GM23248 (cell line): ENCODE results near the gene RCAN1. TPM values are rescaled to one million over a fixed set of nuclear protein-coding genes. Genes with fewer than 3 reads are reported as not detected.

Experiments
- DNase-seq: peaks from one replicate; pipeline ENCODE4 v3.0.0-alpha.2; 2015
- H2AFZ ChIP-seq: fragments of 200-600 bp; sonication (generic); 2 replicates; pipeline ENCODE4 v1.6.1; 2016; ENCODE audit warnings: antibody characterized with exemption
- H3F3A ChIP-seq: fragments of 200-600 bp; sonication (generic); 2 replicates; pipeline ENCODE4 v1.6.1; 2016; ENCODE audit warnings: mild to moderate bottlenecking, antibody characterized with exemption, mixed run types; ENCODE audit not compliant: insufficient read depth
- H3K27ac ChIP-seq: fragments of 200-600 bp; sonication (generic); 2 replicates; pipeline ENCODE4 v1.5.1; 2016; ENCODE audit warnings: mild to moderate bottlenecking
- H3K27me3 ChIP-seq: fragments of 200-600 bp; sonication (generic); replicated peaks from 2 replicates; pipeline ENCODE4 v1.6.1; 2016; ENCODE audit warnings: mild to moderate bottlenecking; ENCODE audit not compliant: insufficient read depth
- H3K36me3 ChIP-seq: fragments of 200-600 bp; sonication (generic); 2 replicates; pipeline ENCODE4 v1.6.1; 2016; ENCODE audit warnings: low read depth, mild to moderate bottlenecking
- H3K4me1 ChIP-seq: fragments of 200-600 bp; sonication (generic); 2 replicates; pipeline ENCODE4 v1.6.1; 2016; ENCODE audit warnings: mild to moderate bottlenecking; ENCODE audit not compliant: insufficient read depth
- H3K4me2 ChIP-seq: fragments of 200-600 bp; sonication (generic); one replicate; pipeline ENCODE4 v1.6.1; 2016; ENCODE audit warnings: mild to moderate bottlenecking; ENCODE audit not compliant: unreplicated experiment
- H3K4me3 ChIP-seq: fragments of 200-600 bp; sonication (generic); 2 replicates; pipeline ENCODE4 v1.5.1; 2016; ENCODE audit warnings: mild to moderate bottlenecking
- H3K79me2 ChIP-seq: fragments of 200-600 bp; sonication (generic); 2 replicates; pipeline ENCODE4 v1.6.1; 2016; ENCODE audit warnings: mild to moderate bottlenecking; ENCODE audit not compliant: insufficient read depth
- H3K9ac ChIP-seq: fragments of 200-600 bp; sonication (generic); 2 replicates; pipeline ENCODE4 v1.6.1; 2016; ENCODE audit warnings: mild to moderate bottlenecking
- H3K9me2 ChIP-seq: fragments of 200-600 bp; sonication (generic); 2 replicates; pipeline ENCODE4 v1.6.1; 2016; ENCODE audit warnings: mixed run types, mild to moderate bottlenecking, moderate library complexity; ENCODE audit not compliant: insufficient read depth
- H3K9me3 ChIP-seq: fragments of 200-600 bp; sonication (generic); one replicate; pipeline ENCODE4 v1.6.1; 2017; ENCODE audit warnings: low read depth
- H4K20me1 ChIP-seq: fragments of 200-600 bp; sonication (generic); 2 replicates; pipeline ENCODE4 v1.6.0; 2016; ENCODE audit not compliant: insufficient read depth
- EZH2 ChIP-seq: fragments of 200-600 bp; sonication (generic); IDR thresholded peaks from 2 replicates; pipeline ENCODE4 v1.6.1; 2018; ENCODE audit warnings: antibody characterized with exemption, mild to moderate bottlenecking; ENCODE audit not compliant: insufficient read depth, poor library complexity, severe bottlenecking
- EZH2phosphoT487 ChIP-seq: fragments of 200-600 bp; sonication (generic); IDR thresholded peaks from 2 replicates; pipeline ENCODE4 v1.6.1; 2018; ENCODE audit warnings: antibody characterized with exemption, moderate library complexity, mild to moderate bottlenecking, low read depth; ENCODE audit not compliant: insufficient read depth
- WGBS, 2 experiments: methylation state at CpG; one replicate each; pipeline ENCODE4 v1.1.6; 2015 to 2017; ENCODE audit warnings: low lambda C conversion rate in 2 of 2, low coverage in 1 of 2; ENCODE audit errors: missing lambda C conversion rate in 2 of 2; 5-methylcytosine and 5-hydroxymethylcytosine counted together
- in situ Hi-C: fragments of 300-500 bp; cut with MboI; formaldehyde crosslinking; loops from 2 replicates; pipeline ENCODE4 v1.15.0; 2020
- polyA plus RNA-seq: library from polyadenylated mRNA; unstranded; fragments of >200 nt; fragmentation: Nextera tagmentation; extraction: Ambion mirVana; gene quantifications from 2 replicates; pipeline ENCODE4 v1.2.1, GENCODE V29; 2016
- total RNA-seq: library from RNA; depleted of rRNA; stranded (reverse); fragments of >200 nt; shearing (Covaris generic); gene quantifications from 2 replicates; pipeline ENCODE4 v1.2.3, GENCODE V29; 2014

Gene RCAN1
- total and polyA plus RNA-seq, 2 experiments from 2014 or later = 65.9 to 76.3 TPM

DNA sequence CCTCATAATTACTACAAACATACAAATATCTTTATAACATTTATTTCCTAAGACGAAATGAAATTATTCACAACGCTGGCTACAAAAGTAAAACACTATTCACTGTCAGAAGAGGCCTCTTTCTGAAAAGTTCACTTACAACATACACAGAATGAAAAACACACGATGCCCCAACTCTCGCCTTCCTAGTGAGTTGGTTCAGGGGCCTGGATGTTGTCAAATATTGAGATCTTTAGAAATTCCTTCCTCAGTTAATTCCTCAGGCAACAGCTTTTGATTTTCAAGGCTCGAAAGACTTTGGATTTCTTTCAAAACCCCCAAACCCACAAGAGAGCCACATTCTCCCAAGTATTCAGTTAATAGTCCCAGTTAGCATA is 88.7 kb downstream of the RCAN1 start:
- WGBS, 2 experiments = 2% methylated on average over 5 of the region's 5 CpGs
- H2AFZ ChIP-seq = 0 out of 2 replicates have a peak overlapping the region, but pooled peaks have one; percentile 7
- DNase-seq = peak; percentile 54

GRCh38 chr21:34524646-34525601 is 90.0 kb downstream of the RCAN1 start:
- Histone ChIP-seq H2AFZ (peak overlapping the region; percentile 4; the same call in 1 of the 2 replicates), H3K36me3 (peaks cover 11% of the 10 kb centered on the region; the same call in 1 of the 2 replicates)
- DNase-seq = peak; percentile 83

More for the DNA sequence above, 88.7 kb downstream of the RCAN1 start:
- Histone ChIP-seq H3K4me2 (peak overlapping the region; percentile 96), H3K4me3 (peak overlapping the region; percentile 83), H3K9ac (peak overlapping the region; percentile 95), H4K20me1 (no peaks in the 10 kb centered on the region), H3K79me2 (peaks cover 38% of the 10 kb centered on the region), H3K27ac (peak overlapping the region; percentile 94), H3F3A (peaks cover 38% of the 10 kb centered on the region), H3K27me3 (no peaks in the 10 kb centered on the region), H3K9me2 (no peaks in the 10 kb centered on the region), H3K36me3 (0 out of 2 replicates have a peak, but pooled peaks cover 3% of the 10 kb centered on the region), H3K9me3 (no peaks in the 10 kb centered on the region), H3K4me1 (peaks cover 33% of the 10 kb centered on the region)
- in situ Hi-C loops = no loop called here
- no peak for TF ChIP-seq EZH2
- TF ChIP-seq EZH2phosphoT487 = no peak

DNA sequence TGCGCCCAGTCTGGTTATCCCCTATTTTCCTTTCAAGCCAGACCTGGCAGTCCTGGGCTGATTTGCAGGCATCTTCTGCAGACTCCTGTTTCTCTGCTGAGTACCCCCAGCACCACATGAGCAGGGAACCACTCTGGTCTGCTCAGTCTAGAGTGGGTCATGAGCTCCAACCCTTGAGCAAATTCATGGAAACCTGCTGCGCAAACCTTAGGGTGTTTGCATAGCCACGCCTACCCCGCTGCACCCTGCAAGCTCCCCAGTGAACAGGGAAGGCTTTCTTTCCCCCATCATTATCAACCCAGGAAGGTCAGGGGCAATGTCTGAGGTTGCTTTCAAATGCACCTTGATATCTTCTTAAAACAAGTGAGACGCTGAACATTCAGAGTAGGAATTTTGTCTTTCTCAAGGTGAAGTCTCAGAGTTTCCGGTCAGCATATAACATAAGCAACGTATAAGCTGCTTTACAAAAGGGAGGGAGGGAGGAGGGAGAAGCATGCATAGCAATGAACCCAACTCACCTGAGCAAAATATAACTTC is 91.8 kb downstream of the RCAN1 start:
- no peak for DNase-seq
- WGBS, 2 experiments = 99% methylated on average over 7 of the region's 7 CpGs
- Histone ChIP-seq H3K9me2 (no peaks in the 10 kb centered on the region), H3K36me3 (peaks cover 17% of the 10 kb centered on the region; the same call in 1 of the 2 replicates), H3K9ac (no peak overlapping the region), H3K79me2 (peaks cover 38% of the 10 kb centered on the region), H3K27ac (no peak overlapping the region), H3K27me3 (no peaks in the 10 kb centered on the region), H3F3A (peaks cover 43% of the 10 kb centered on the region), H3K4me3 (no peak overlapping the region), H2AFZ (no peak overlapping the region), H3K4me2 (no peak overlapping the region), H3K9me3 (no peaks in the 10 kb centered on the region), H3K4me1 (peaks cover 26% of the 10 kb centered on the region), H4K20me1 (no peaks in the 10 kb centered on the region)
- no peak for TF ChIP-seq EZH2
- TF ChIP-seq EZH2phosphoT487 = no peak
- in situ Hi-C loops = no loop called here

More at GRCh38 chr21:34524646-34525601, 90.0 kb downstream of the RCAN1 start:
- H3K79me2 ChIP-seq = peaks cover 38% of the 10 kb centered on the region
- H3K9me3 ChIP-seq = no peaks in the 10 kb centered on the region
- H3F3A ChIP-seq = peaks cover 44% of the 10 kb centered on the region
- H3K9ac ChIP-seq = peak overlapping the region; percentile 95
- peak overlapping the region; percentile 94 for H3K27ac ChIP-seq
- TF ChIP-seq EZH2phosphoT487 = no peak
- TF ChIP-seq EZH2 = no peak
- H3K4me1 ChIP-seq = peaks cover 28% of the 10 kb centered on the region
- WGBS, 2 experiments = 26 to 28% methylated on average over 31 of the region's 31 CpGs
- H4K20me1 ChIP-seq = no peaks in the 10 kb centered on the region
- no peaks in the 10 kb centered on the region for H3K9me2 ChIP-seq
- peak overlapping the region; percentile 83 for H3K4me3 ChIP-seq
- in situ Hi-C loops = no loop called here
- H3K4me2 ChIP-seq = peak overlapping the region; percentile 96
- H3K27me3 ChIP-seq = no peaks in the 10 kb centered on the region

GRCh38 chr21:34522284-34522683 is 92.6 kb downstream of the RCAN1 start:
- in situ Hi-C loops = no loop called here
- peaks cover 43% of the 10 kb centered on the region for H3F3A ChIP-seq
- H3K4me3 ChIP-seq = no peak overlapping the region
- no peak overlapping the region for H3K27ac ChIP-seq
- WGBS, 2 experiments = 89 to 93% methylated on average over 6 of the region's 6 CpGs
- no peaks in the 10 kb centered on the region for H4K20me1 ChIP-seq
- H3K4me1 ChIP-seq = peaks cover 20% of the 10 kb centered on the region
- H2AFZ ChIP-seq = no peak overlapping the region
- no peaks in the 10 kb centered on the region for H3K9me2 ChIP-seq
- no peak for DNase-seq
- H3K9me3 ChIP-seq = no peaks in the 10 kb centered on the region
- H3K79me2 ChIP-seq = peaks cover 38% of the 10 kb centered on the region
- peaks cover 25% of the 10 kb centered on the region; the same call in 1 of the 2 replicates for H3K36me3 ChIP-seq
- no peak for TF ChIP-seq EZH2
- TF ChIP-seq EZH2phosphoT487 = no peak
- no peak overlapping the region for H3K9ac ChIP-seq
- no peaks in the 10 kb centered on the region for H3K27me3 ChIP-seq
- H3K4me2 ChIP-seq = no peak overlapping the region
